ENCODE data around the gene AKR1E2.

DNA sequence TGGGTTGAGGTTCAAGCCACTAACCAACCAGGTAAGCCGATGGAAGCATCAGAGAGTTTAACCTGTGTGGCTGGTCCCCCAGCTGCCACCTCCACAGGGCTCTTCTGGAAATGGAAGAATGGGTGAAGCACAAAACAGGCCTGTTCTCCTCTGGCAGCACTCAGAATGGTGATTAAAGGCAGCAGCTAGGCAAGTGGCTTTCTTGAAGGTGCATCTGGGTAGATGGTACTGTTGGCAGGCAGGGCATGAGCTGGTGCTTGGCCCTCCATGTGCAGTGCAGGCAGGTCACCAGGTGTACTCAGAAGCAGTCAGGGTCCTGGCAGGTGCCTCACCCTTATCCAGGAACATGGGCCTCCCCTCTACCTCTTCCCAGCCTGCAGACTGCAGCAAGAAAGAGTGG is 11.5 kb downstream of the AKR1E2 start:
- TF ChIP-seq, protein P1, sequence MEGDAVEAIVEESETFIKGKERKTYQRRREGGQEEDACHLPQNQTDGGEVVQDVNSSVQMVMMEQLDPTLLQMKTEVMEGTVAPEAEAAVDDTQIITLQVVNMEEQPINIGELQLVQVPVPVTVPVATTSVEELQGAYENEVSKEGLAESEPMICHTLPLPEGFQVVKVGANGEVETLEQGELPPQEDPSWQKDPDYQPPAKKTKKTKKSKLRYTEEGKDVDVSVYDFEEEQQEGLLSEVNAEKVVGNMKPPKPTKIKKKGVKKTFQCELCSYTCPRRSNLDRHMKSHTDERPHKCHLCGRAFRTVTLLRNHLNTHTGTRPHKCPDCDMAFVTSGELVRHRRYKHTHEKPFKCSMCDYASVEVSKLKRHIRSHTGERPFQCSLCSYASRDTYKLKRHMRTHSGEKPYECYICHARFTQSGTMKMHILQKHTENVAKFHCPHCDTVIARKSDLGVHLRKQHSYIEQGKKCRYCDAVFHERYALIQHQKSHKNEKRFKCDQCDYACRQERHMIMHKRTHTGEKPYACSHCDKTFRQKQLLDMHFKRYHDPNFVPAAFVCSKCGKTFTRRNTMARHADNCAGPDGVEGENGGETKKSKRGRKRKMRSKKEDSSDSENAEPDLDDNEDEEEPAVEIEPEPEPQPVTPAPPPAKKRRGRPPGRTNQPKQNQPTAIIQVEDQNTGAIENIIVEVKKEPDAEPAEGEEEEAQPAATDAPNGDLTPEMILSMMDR (IDR thresholded peaks at IDR 0.05): no peak
- no peak for TF ChIP-seq POLR2A (IDR thresholded peaks at IDR 0.05)
